K562 (cell line): ENCODE data around the gene KCNF1. TPM values are rescaled to one million over a fixed set of nuclear protein-coding genes. Genes with fewer than 3 reads are reported as not detected.

Source experiments
- ATAC-seq: fragments of 200-7000 bp; cut with Tn5 transposase; 3 replicates; pipeline ENCODE4 v1.9.1; 2020; ENCODE audit warnings: moderate library complexity
- BruUV-seq: library from RNA; stranded (reverse); fragments of 400-500 nt; replicated peaks from 2 replicates; lab custom pipeline; 2021; lab: Mats Ljungman, UMichigan
- CTCF ChIA-PET: fragments of 300-600 bp; formaldehyde crosslinking; extraction: SDS; loops from one replicate; lab custom pipeline; 2021; ENCODE audit warnings: low intra/inter-chr PET ratio; lab: Yijun Ruan, JAX
- POLR2A ChIA-PET: fragments of 300-600, 350-650 bp; sonication (Branson Sonifier 250); formaldehyde crosslinking; extraction: SDS; loops from one replicate; lab custom pipeline; 2021; ENCODE audit warnings: antibody characterized with exemption, inconsistent platforms; lab: Yijun Ruan, JAX
- DNase-seq, 4 experiments: peaks; one replicate each; pipeline versions ENCODE4 v3.0.0 to v3.0.0-alpha.2; 2011 to 2018; ENCODE audit warnings: low spot score in 3 of 4, mixed read lengths in 3 of 4; ENCODE audit errors: extremely low read depth in 1 of 4
- FAIRE-seq: peaks from 2 replicates; lab custom pipeline; 2011; peaks lifted over from hg19 to GRCh38; lab: Jason Lieb, UNC
- H2AFZ ChIP-seq: 2 replicates; pipeline ENCODE4 v1.6.0; 2011; ENCODE audit warnings: low read depth, low read length, control low read depth, inconsistent platforms
- H3K27ac ChIP-seq: fragments of 200-600 bp; 3 replicates; pipeline ENCODE4 v1.8.0; 2011; ENCODE audit warnings: low read depth, mild to moderate bottlenecking, control low read depth, inconsistent platforms, low read length, moderate library complexity, mixed read lengths; ENCODE audit errors: extremely low read depth
- H3K27me3 ChIP-seq, 2 experiments: fragments of 300-600 bp in 1 of 2; 2 replicates in 1 of 2; 3 replicates in 1 of 2; pipeline versions ENCODE4 v1.6.0 to v1.8.0; 2011; ENCODE audit warnings: inconsistent platforms in 2 of 2, low read length in 2 of 2, mild to moderate bottlenecking in 1 of 2, mixed read lengths in 1 of 2, moderate library complexity in 1 of 2; ENCODE audit not compliant: control insufficient read depth in 2 of 2, insufficient read depth in 2 of 2
- H3K36me3 ChIP-seq: fragments of 300-600 bp; 3 replicates; pipeline ENCODE4 v1.8.0; 2011; ENCODE audit warnings: mild to moderate bottlenecking, low read length, inconsistent platforms; ENCODE audit not compliant: control insufficient read depth, insufficient read depth
- H3K4me1 ChIP-seq, 2 experiments: fragments of 200-600 bp in 1 of 2; replicated peaks in 1 of 2; 2 replicates in 1 of 2; 3 replicates in 1 of 2; pipeline versions ENCODE4 v1.5.1 to v1.8.0; 2011; ENCODE audit warnings: inconsistent platforms in 2 of 2, low read length in 2 of 2, mild to moderate bottlenecking in 1 of 2, mixed read lengths in 1 of 2, moderate library complexity in 1 of 2; ENCODE audit not compliant: control insufficient read depth in 2 of 2, insufficient read depth in 2 of 2
- H3K4me2 ChIP-seq: 2 replicates; pipeline ENCODE4 v1.6.1; 2011; ENCODE audit warnings: low read length, control low read depth, inconsistent platforms, mixed read lengths; ENCODE audit not compliant: insufficient read depth
- H3K4me3 ChIP-seq: fragments of 200-600 bp; sonication (generic), shearing (Covaris generic); 2 replicates; pipeline ENCODE4 v1.5.1; 2016; ENCODE audit warnings: control low read depth, inconsistent platforms
- H3K79me2 ChIP-seq: fragments of 200-600 bp; 3 replicates; pipeline ENCODE4 v1.8.0; 2011; ENCODE audit warnings: low read length, inconsistent platforms; ENCODE audit not compliant: control insufficient read depth, insufficient read depth
- H3K9ac ChIP-seq, 2 experiments: 2 replicates each; pipeline versions ENCODE4 v1.6.0 to v1.6.1; 2011; ENCODE audit warnings: low read depth in 2 of 2, low read length in 2 of 2, control low read depth in 1 of 2, inconsistent platforms in 1 of 2, mild to moderate bottlenecking in 1 of 2, mixed read lengths in 1 of 2; ENCODE audit not compliant: insufficient read depth in 1 of 2
- H3K9me1 ChIP-seq: one replicate; pipeline ENCODE4 v1.6.0; 2011; ENCODE audit warnings: inconsistent platforms, mild to moderate bottlenecking, low read length, moderate library complexity; ENCODE audit not compliant: control insufficient read depth, insufficient read depth
- H3K9me3 ChIP-seq: replicated peaks from 2 replicates; pipeline ENCODE4 v1.5.1; 2011; ENCODE audit warnings: low read depth, low read length, inconsistent platforms; ENCODE audit not compliant: control insufficient read depth, insufficient read depth
- H4K20me1 ChIP-seq: replicated peaks from 2 replicates; pipeline ENCODE4 v1.6.1; 2011; ENCODE audit warnings: low read length, inconsistent platforms, mixed read lengths; ENCODE audit not compliant: control insufficient read depth, insufficient read depth
- BRD4 ChIP-seq: fragments of 200-600 bp; sonication (generic); IDR thresholded peaks from 2 replicates; pipeline ENCODE4 v1.6.1; 2017; ENCODE audit warnings: inconsistent platforms
- CC2D1A ChIP-seq: fragments of 450-650 bp; IDR thresholded peaks from 2 replicates; pipeline ENCODE4 v1.6.1; 2017; ENCODE audit warnings: mild to moderate bottlenecking
- CHAMP1 ChIP-seq: fragments of 450-650 bp; IDR thresholded peaks from 2 replicates; pipeline ENCODE4 v1.6.1; 2016; ENCODE audit warnings: mild to moderate bottlenecking
- FOXJ2 ChIP-seq: fragments of 200-800 bp; sonication (Bioruptor generic); IDR thresholded peaks from 2 replicates; pipeline ENCODE4 v1.6.1; 2016; ENCODE audit warnings: missing genetic modification characterization, missing compliant biosample characterization
- PRMT5 ChIP-seq: sonication (generic); formaldehyde crosslinking; IDR thresholded peaks from 2 replicates; pipeline ENCODE4 v1.5.0; 2020; ENCODE audit warnings: missing genetic modification reagents
- RUNX1 ChIP-seq: sonication (generic); IDR thresholded peaks from 2 replicates; pipeline ENCODE4 v1.6.1; 2016; ENCODE audit warnings: antibody characterized with exemption, low read depth
- SAFB ChIP-seq: fragments of 200-400 bp; formaldehyde crosslinking; IDR thresholded peaks from 2 replicates; pipeline ENCODE4 v1.6.1; 2017; ENCODE audit warnings: low read depth, low read length, borderline replicate concordance
- SMARCA4 ChIP-seq: fragments of 450-650 bp; IDR thresholded peaks from 2 replicates; pipeline ENCODE4 v1.6.1; 2016
- SREBF1 ChIP-seq: fragments of 150-350 bp; IDR thresholded peaks from 2 replicates; pipeline ENCODE4 v1.6.1; 2014; ENCODE audit warnings: antibody characterized with exemption, low read depth, low read length, borderline replicate concordance
- TFAP4 ChIP-seq: sonication (generic); formaldehyde crosslinking; IDR thresholded peaks from 2 replicates; pipeline ENCODE4 v1.8.0; 2022; ENCODE audit warnings: missing genetic modification reagents, mild to moderate bottlenecking, moderate library complexity, borderline replicate concordance
- TRIM25 ChIP-seq: fragments of 450-650 bp; IDR thresholded peaks from 2 replicates; pipeline ENCODE4 v1.7.0; 2016; ENCODE audit warnings: borderline replicate concordance
- XRCC3 ChIP-seq: fragments of 450-650 bp; IDR thresholded peaks from 2 replicates; pipeline ENCODE4 v1.6.1; 2017; ENCODE audit warnings: mild to moderate bottlenecking, moderate library complexity
- ZNF518B ChIP-seq: fragments of 250-450 bp; sonication (Bioruptor Pico); IDR thresholded peaks from 2 replicates; pipeline ENCODE4 v1.5.0; 2021; ENCODE audit warnings: mild to moderate bottlenecking, moderate library complexity
- WGBS: fragments of 100-300 bp; shearing (Covaris generic); methylation state at CpG from one replicate; pipeline ENCODE4 v1.1.6; 2016; ENCODE audit warnings: low coverage, mixed read lengths; ENCODE audit not compliant: insufficient coverage; ENCODE audit errors: missing lambda C conversion rate; 5-methylcytosine and 5-hydroxymethylcytosine counted together
- in situ Hi-C: fragments of 300-500 bp; cut with MboI; formaldehyde crosslinking; loops from 4 replicates; pipeline ENCODE4 v1.15.0; 2018; ENCODE audit warnings: inconsistent platforms, mixed read lengths
- intact Hi-C: fragments of 100-400 bp; cut with micrococcal nuclease; formaldehyde crosslinking; loops from 2 replicates; pipeline ENCODE4 v1.14.2; 2022
- polyA plus RNA-seq, 8 experiments: library from polyadenylated mRNA; depleted of rRNA in 4 of 8; stranded (reverse) in 5 of 8; unstranded in 3 of 8; fragments of >200 nt; fragmentation: Nextera tagmentation in 2 of 8; fragmentation: Illumina TruSeq in 1 of 8; extraction: Ambion mirVana in 2 of 8; extraction: Trizol in 1 of 8; gene quantifications; 2 replicates each; pipeline versions ENCODE4 v1.2.1 to v1.2.3, GENCODE V29; 2011 to 2014; ENCODE audit warnings: inconsistent platforms in 1 of 8, missing spikeins in 1 of 8
- total RNA-seq, 7 experiments: library from RNA; depleted of rRNA in 6 of 7; stranded (reverse); fragments of >200 nt in 6 of 7; fragmentation: Illumina TruSeq in 2 of 7; extraction: Trizol in 2 of 7; gene quantifications; 2 replicates each; pipeline versions ENCODE4 v1.2.1 to v1.2.3, GENCODE V29; 2011 to 2021; ENCODE audit warnings: low replicate concordance in 1 of 7

KCNF1 gene
- total and polyA plus RNA-seq, 9 of the 15 experiments (the other 6 are each of a cell fraction or from before 2014, with no cell fraction given), result not detected

GRCh38 chr2:10947446-10948187, 35.9 kb downstream of the KCNF1 start:
- Histone ChIP-seq H3K4me3 (no peak overlapping the region), H3K9ac (no peak overlapping the region), H3K9me1 (no peaks in the 10 kb centered on the region), H3K27me3 (peaks cover 2 to 43% of the 10 kb centered on the region in 2 experiments; a peak in 2 of 5 replicates), H3K4me2 (no peak overlapping the region), H3K9me3 (no peaks in the 10 kb centered on the region), H3K4me1 (no peaks in the 10 kb centered on the region), H3K36me3 (no peaks in the 10 kb centered on the region), H3K27ac (no peak overlapping the region), H3K79me2 (no peaks in the 10 kb centered on the region), H4K20me1 (no peaks in the 10 kb centered on the region), H2AFZ (no peak overlapping the region)
- DNase-seq (no peak), ATAC-seq (no peak), FAIRE-seq (no peak)
- intact Hi-C loops (no loop called here), in situ Hi-C loops (no loop called here)
- BruUV-seq, result no TSS peak
- POLR2A ChIA-PET, result no interaction called here
- CTCF ChIA-PET, result no interaction called here
- 1% methylated on average over 11 of the region's 11 CpGs for WGBS
- no peak for TF ChIP-seq TRIM25
- no peak for TF ChIP-seq CC2D1A
- TF ChIP-seq CHAMP1, result no peak
- TF ChIP-seq SAFB, result no peak
- no peak for TF ChIP-seq BRD4
- no peak for TF ChIP-seq FOXJ2 (tag)
- TF ChIP-seq TFAP4 (CRISPR knock-in tag), result no peak
- no peak for TF ChIP-seq PRMT5 (CRISPR knock-in tag)
- no peak for TF ChIP-seq SREBF1
- TF ChIP-seq SMARCA4, result no peak
- TF ChIP-seq RUNX1, result no peak
- no peak for TF ChIP-seq ZNF518B (CRISPR knock-in tag)
- no peak for TF ChIP-seq XRCC3
